GM23338 (cell line): Measurements from ENCODE around the gene UBASH3A. TPM values are rescaled to one million over a fixed set of nuclear protein-coding genes. Genes with fewer than 3 reads are reported as not detected.

Source experiments
- ATAC-seq: fragments of 200-7000 bp; cut with Tn5 transposase; 3 replicates; pipeline ENCODE4 v1.9.1; 2020
- DNase-seq: peaks from one replicate; pipeline ENCODE4 v3.0.0-alpha.2; 2015; ENCODE audit warnings: low spot score
- H2AFZ ChIP-seq: fragments of 200-600 bp; sonication (generic); 2 replicates; pipeline ENCODE4 v1.8.0; 2016; ENCODE audit warnings: antibody characterized with exemption, mild to moderate bottlenecking, moderate library complexity
- H3F3A ChIP-seq: fragments of 200-600 bp; sonication (generic); replicated peaks from 2 replicates; pipeline ENCODE4 v1.8.0; 2017; ENCODE audit warnings: antibody characterized with exemption, mixed run types, low read depth
- H3K27ac ChIP-seq: fragments of 200-600 bp; sonication (generic); 2 replicates; pipeline ENCODE4 v1.6.1; 2016; ENCODE audit warnings: low read depth
- H3K27me3 ChIP-seq: fragments of 200-600 bp; sonication (generic); 2 replicates; pipeline ENCODE4 v1.8.0; 2016; ENCODE audit warnings: mild to moderate bottlenecking, mixed run types, moderate library complexity; ENCODE audit not compliant: insufficient read depth
- H3K36me3 ChIP-seq: fragments of 200-600 bp; sonication (generic); 2 replicates; pipeline ENCODE4 v1.8.0; 2016; ENCODE audit warnings: mild to moderate bottlenecking; ENCODE audit not compliant: insufficient read depth
- H3K4me1 ChIP-seq: fragments of 200-600 bp; sonication (generic); 2 replicates; pipeline ENCODE4 v1.8.0; 2016; ENCODE audit warnings: mild to moderate bottlenecking, moderate library complexity; ENCODE audit not compliant: insufficient read depth
- H3K4me2 ChIP-seq: fragments of 200-600 bp; sonication (generic); 2 replicates; pipeline ENCODE4 v1.7.1; 2017; ENCODE audit warnings: mixed run types
- H3K4me3 ChIP-seq: fragments of 200-600 bp; sonication (generic); 2 replicates; pipeline ENCODE4 v1.6.1; 2016; ENCODE audit warnings: mixed run types
- H3K79me2 ChIP-seq: fragments of 200-600 bp; sonication (generic); replicated peaks from 2 replicates; pipeline ENCODE4 v1.8.0; 2017; ENCODE audit warnings: mild to moderate bottlenecking; ENCODE audit not compliant: insufficient read depth
- H3K9me2 ChIP-seq: fragments of 200-600 bp; sonication (generic); 2 replicates; pipeline ENCODE4 v1.8.0; 2017; ENCODE audit not compliant: insufficient read depth
- H4K20me1 ChIP-seq: fragments of 200-600 bp; sonication (generic); replicated peaks from 2 replicates; pipeline ENCODE4 v1.8.0; 2017; ENCODE audit warnings: mild to moderate bottlenecking; ENCODE audit not compliant: insufficient read depth
- H3K27ac Mint-ChIP-seq: 2 replicates; pipeline ENCODE4 v1.8.0; 2020; ENCODE audit warnings: inconsistent platforms, mild to moderate bottlenecking, moderate library complexity, mixed read lengths
- H3K27me3 Mint-ChIP-seq: 3 replicates; pipeline ENCODE4 v1.8.0; 2022; ENCODE audit warnings: low read depth, mild to moderate bottlenecking, moderate library complexity, mixed read lengths, inconsistent platforms; ENCODE audit not compliant: insufficient read depth, poor library complexity
- H3K36me3 Mint-ChIP-seq: 3 replicates; pipeline ENCODE4 v1.8.0; 2021; ENCODE audit warnings: low read depth, mild to moderate bottlenecking, inconsistent platforms, moderate library complexity, mixed read lengths
- H3K4me1 Mint-ChIP-seq: 3 replicates; pipeline ENCODE4 v1.8.0; 2020; ENCODE audit warnings: mild to moderate bottlenecking, inconsistent platforms, mixed read lengths
- H3K4me3 Mint-ChIP-seq: 3 replicates; pipeline ENCODE4 v1.8.0; 2021; ENCODE audit warnings: moderate library complexity, mild to moderate bottlenecking, inconsistent platforms, mixed read lengths
- H3K9me3 Mint-ChIP-seq: 3 replicates; pipeline ENCODE4 v1.8.0; 2020; ENCODE audit warnings: moderate library complexity, mild to moderate bottlenecking, inconsistent platforms, mixed read lengths
- CREB1 ChIP-seq: fragments of 250-450 bp; sonication (Bioruptor Pico); IDR thresholded peaks from 2 replicates; pipeline ENCODE4 v1.5.0; 2020; ENCODE audit warnings: low read depth, mild to moderate bottlenecking, moderate library complexity
- CTCF ChIP-seq, 2 experiments: fragments of 200-600 bp in 1 of 2; sonication (generic) in 1 of 2; conservative IDR thresholded peaks; 2 replicates each; pipeline versions ENCODE4 v1.5.1 to v1.6.1; 2016 to 2017; ENCODE audit warnings: antibody characterized with exemption in 2 of 2, low read depth in 2 of 2, mild to moderate bottlenecking in 2 of 2, moderate library complexity in 1 of 2
- ETS1 ChIP-seq: IDR thresholded peaks from 2 replicates; pipeline ENCODE4 v1.6.1; 2016; ENCODE audit warnings: antibody characterized with exemption
- EZH2 ChIP-seq: fragments of 200-600 bp; sonication (generic); IDR thresholded peaks from one replicate; pipeline ENCODE4 v1.8.0; 2017; ENCODE audit warnings: antibody characterized with exemption, mild to moderate bottlenecking, low read depth; ENCODE audit not compliant: unreplicated experiment
- EZH2phosphoT487 ChIP-seq: fragments of 200-600 bp; sonication (generic); IDR thresholded peaks from one replicate; pipeline ENCODE4 v1.8.1; 2018; ENCODE audit warnings: antibody characterized with exemption; ENCODE audit not compliant: unreplicated experiment
- JUNB ChIP-seq: IDR thresholded peaks from one replicate; pipeline ENCODE4 v1.6.1; 2016; ENCODE audit warnings: antibody characterized with exemption; ENCODE audit not compliant: unreplicated experiment
- NANOG ChIP-seq: IDR thresholded peaks from 2 replicates; pipeline ENCODE4 v1.6.1; 2016; ENCODE audit warnings: antibody characterized with exemption, borderline replicate concordance
- POLR2AphosphoS5 ChIP-seq: IDR thresholded peaks from 2 replicates; pipeline ENCODE4 v1.6.1; 2016; ENCODE audit warnings: antibody characterized with exemption, low read depth
- REST ChIP-seq: IDR thresholded peaks from one replicate; pipeline ENCODE4 v1.6.1; 2018; ENCODE audit warnings: antibody characterized with exemption; ENCODE audit not compliant: unreplicated experiment
- STAT1 ChIP-seq: IDR thresholded peaks from one replicate; pipeline ENCODE4 v1.6.1; 2016; ENCODE audit warnings: antibody characterized with exemption; ENCODE audit not compliant: unreplicated experiment
- ZNF114 ChIP-seq: fragments of 250-450 bp; sonication (Bioruptor Pico); IDR thresholded peaks from 2 replicates; pipeline ENCODE4 v1.5.0; 2020; ENCODE audit warnings: mild to moderate bottlenecking, moderate library complexity
- ZNF331 ChIP-seq: fragments of 250-450 bp; sonication (Bioruptor Pico); IDR thresholded peaks from 2 replicates; pipeline ENCODE4 v1.5.0; 2020; ENCODE audit warnings: low read depth, mild to moderate bottlenecking, moderate library complexity
- ZNF462 ChIP-seq: fragments of 250-450 bp; sonication (Bioruptor Pico); IDR thresholded peaks from 2 replicates; pipeline ENCODE4 v1.5.0; 2020; ENCODE audit warnings: mild to moderate bottlenecking, moderate library complexity
- polyA plus RNA-seq: library from polyadenylated mRNA; unstranded; fragments of >200 nt; fragmentation: Nextera tagmentation; extraction: Ambion mirVana; gene quantifications from 2 replicates; pipeline ENCODE4 v1.2.1, GENCODE V29; 2016
- total RNA-seq: library from RNA; depleted of rRNA; stranded (reverse); fragments of >200 nt; shearing (Covaris generic); gene quantifications from 2 replicates; pipeline ENCODE4 v1.2.3, GENCODE V29; 2014

UBASH3A gene
- total and polyA plus RNA-seq, 2 experiments from 2014 or later: not detected

- Mint-ChIP-seq H3K36me3 (peaks cover 7% of the 10 kb centered on the region; the same call in 2 of the 3 replicates), H3K4me3 (no peak overlapping the region), H3K4me1 (peaks cover 34% of the 10 kb centered on the region), H3K27me3 (peaks cover 11% of the 10 kb centered on the region), H3K27ac (no peak overlapping the region), H3K9me3 (peaks cover 19% of the 10 kb centered on the region)
- no peak for ATAC-seq
- Histone ChIP-seq H3K27me3 (no peaks in the 10 kb centered on the region), H3K79me2 (no peaks in the 10 kb centered on the region), H3K4me3 (no peak overlapping the region), H3K4me2 (no peak overlapping the region), H3K27ac (no peak overlapping the region), H3K9me2 (peaks cover 5% of the 10 kb centered on the region; the same call in 1 of the 2 replicates), H3F3A (no peaks in the 10 kb centered on the region), H4K20me1 (no peaks in the 10 kb centered on the region), H3K4me1 (peaks cover 18% of the 10 kb centered on the region), H3K36me3 (no peaks in the 10 kb centered on the region), H2AFZ (no peak overlapping the region)
- no peak for DNase-seq
- no peak for TF ChIP-seq STAT1
- no peak for TF ChIP-seq JUNB
- no peak for TF ChIP-seq ZNF462 (CRISPR knock-in tag)
- TF ChIP-seq CREB1: no peak
- TF ChIP-seq EZH2: no peak
- TF ChIP-seq ETS1: no peak
- TF ChIP-seq POLR2AphosphoS5: no peak
- TF ChIP-seq ZNF114 (CRISPR knock-in tag): no peak
- no peak for TF ChIP-seq EZH2phosphoT487
- no peak for TF ChIP-seq NANOG
- TF ChIP-seq CTCF (conservative IDR thresholded peaks at IDR 0.05; ENCODE audit: low read depth in 2 of 2): no peak
- TF ChIP-seq REST: no peak
- TF ChIP-seq ZNF331 (CRISPR knock-in tag): no peak
Measured at GRCh38 chr21:42459546-42460215, 56.0 kb downstream of the UBASH3A start.
